Panc1 (cell line): ENCODE results near the gene ATP6V0D1.

ENCODE experiments used
- POLR2AphosphoS5 ChIP-seq: IDR thresholded peaks from 2 replicates; pipeline ENCODE4 v1.6.1; 2012; ENCODE audit warnings: mild to moderate bottlenecking, low read depth, low read length, moderate library complexity
- REST ChIP-seq, 2 experiments: IDR thresholded peaks; 2 replicates each; pipeline ENCODE4 v1.6.1; 2011 to 2012; ENCODE audit warnings: low read depth in 2 of 2, control low read depth in 1 of 2, low read length in 1 of 2, mild to moderate bottlenecking in 1 of 2, moderate library complexity in 1 of 2; ENCODE audit not compliant: insufficient read depth in 1 of 2
- TF ChIP-seq, protein P1 (sequence below): fragments of 450-650 bp; IDR thresholded peaks from 2 replicates; pipeline ENCODE4 v1.5.1; 2017; ENCODE audit warnings: mild to moderate bottlenecking

GRCh38 chr16:67444259-67445125 is 36.5 kb downstream of the ATP6V0D1 start:
- TF ChIP-seq REST (IDR thresholded peaks at IDR 0.05; ENCODE audit: insufficient read depth in 1 of 2, low read depth in 2 of 2, low read length in 1 of 2) (no peak), POLR2AphosphoS5 (no peak)
- TF ChIP-seq, protein P1, sequence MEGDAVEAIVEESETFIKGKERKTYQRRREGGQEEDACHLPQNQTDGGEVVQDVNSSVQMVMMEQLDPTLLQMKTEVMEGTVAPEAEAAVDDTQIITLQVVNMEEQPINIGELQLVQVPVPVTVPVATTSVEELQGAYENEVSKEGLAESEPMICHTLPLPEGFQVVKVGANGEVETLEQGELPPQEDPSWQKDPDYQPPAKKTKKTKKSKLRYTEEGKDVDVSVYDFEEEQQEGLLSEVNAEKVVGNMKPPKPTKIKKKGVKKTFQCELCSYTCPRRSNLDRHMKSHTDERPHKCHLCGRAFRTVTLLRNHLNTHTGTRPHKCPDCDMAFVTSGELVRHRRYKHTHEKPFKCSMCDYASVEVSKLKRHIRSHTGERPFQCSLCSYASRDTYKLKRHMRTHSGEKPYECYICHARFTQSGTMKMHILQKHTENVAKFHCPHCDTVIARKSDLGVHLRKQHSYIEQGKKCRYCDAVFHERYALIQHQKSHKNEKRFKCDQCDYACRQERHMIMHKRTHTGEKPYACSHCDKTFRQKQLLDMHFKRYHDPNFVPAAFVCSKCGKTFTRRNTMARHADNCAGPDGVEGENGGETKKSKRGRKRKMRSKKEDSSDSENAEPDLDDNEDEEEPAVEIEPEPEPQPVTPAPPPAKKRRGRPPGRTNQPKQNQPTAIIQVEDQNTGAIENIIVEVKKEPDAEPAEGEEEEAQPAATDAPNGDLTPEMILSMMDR = no peak
